Stimulated activated CD4-positive, alpha-beta T cell treated with anti-CD3 and anti-CD28 coated beads, Interleukin-12 subunit alpha, Interleukin-12 subunit beta, amount 100 ng/mL, for 24 hours (primary cell): ENCODE results near the gene CCDC141.

Source experiments
- DNase-seq, 2 experiments: peaks; one replicate each; pipeline ENCODE4 v3.0.0-alpha.2; 2020; ENCODE audit warnings: low read depth in 2 of 2

The CCDC141 gene

GRCh38 chr2:178828486-178828881 is 221.5 kb downstream of the CCDC141 start:
- no peak for DNase-seq

- no peak for DNase-seq
Measured at GRCh38 chr2:178827739-178828485, 222.0 kb downstream of the CCDC141 start.

- DNase-seq, result no peak
Measured at GRCh38 chr2:178827111-178827510, 222.8 kb downstream of the CCDC141 start.

GRCh38 chr2:178825183-178825582 is 224.8 kb downstream of the CCDC141 start:
- DNase-seq, result no peak

GRCh38 chr2:178824181-178824580 is 225.8 kb downstream of the CCDC141 start:
- no peak for DNase-seq

GRCh38 chr2:178819992-178820391 is 229.9 kb downstream of the CCDC141 start:
- DNase-seq, result no peak

- DNase-seq, result no peak
Measured at GRCh38 chr2:178819147-178819875, 230.6 kb downstream of the CCDC141 start.

- no peak for DNase-seq
Measured at GRCh38 chr2:178811901-178812300, 238.0 kb downstream of the CCDC141 start.

GRCh38 chr2:178811045-178811444 is 238.9 kb downstream of the CCDC141 start:
- no peak for DNase-seq

GRCh38 chr2:178810422-178810821 is 239.5 kb downstream of the CCDC141 start:
- no peak for DNase-seq

GRCh38 chr2:178807227-178808008 is 242.5 kb downstream of the CCDC141 start, which contains the start of gene TTN:
Gene TTN, minus strand, starts transcription at chr2:178807423. Its CDS starts 2,781 bp downstream, at chr2:178804642.
- no peak for DNase-seq

GRCh38 chr2:178806543-178806942 is 243.4 kb downstream of the CCDC141 start:
- DNase-seq, result no peak

- no peak for DNase-seq
Measured at GRCh38 chr2:178805457-178805856, 244.5 kb downstream of the CCDC141 start.

- no peak for DNase-seq
Measured at GRCh38 chr2:178804791-178805190, 245.1 kb downstream of the CCDC141 start.

- no peak for DNase-seq
Measured at GRCh38 chr2:178800510-178800909, 249.4 kb downstream of the CCDC141 start.

- no peak for DNase-seq
Measured at GRCh38 chr2:178799305-178799704, 250.6 kb downstream of the CCDC141 start.

- no peak for DNase-seq
Measured at GRCh38 chr2:178796079-178796677, 253.8 kb downstream of the CCDC141 start.

- no peak for DNase-seq
Measured at GRCh38 chr2:178787934-178788333, 262.0 kb downstream of the CCDC141 start.

- DNase-seq, result no peak
Measured at GRCh38 chr2:178787155-178787554, 262.8 kb downstream of the CCDC141 start.

GRCh38 chr2:178783889-178784288 is 266.0 kb downstream of the CCDC141 start:
- no peak for DNase-seq

GRCh38 chr2:178782236-178782635 is 267.7 kb downstream of the CCDC141 start:
- no peak for DNase-seq
